CD1c-positive myeloid dendritic cell (primary cell): ENCODE results near the gene ATL3.
A peak's percentile ranks its signal among the peaks of the same experiment; 100 is the strongest.
"Not testable (repeated sequence)": the region's sequence is repeated elsewhere in the genome, so short reads cannot be mapped to it uniquely, and the experiment has no call there.

Experiments
- DNase-seq: peaks from one replicate; pipeline ENCODE4 v3.0.0-alpha.2; 2016; ENCODE audit errors: extremely low spot score

ATL3 gene

DNA sequence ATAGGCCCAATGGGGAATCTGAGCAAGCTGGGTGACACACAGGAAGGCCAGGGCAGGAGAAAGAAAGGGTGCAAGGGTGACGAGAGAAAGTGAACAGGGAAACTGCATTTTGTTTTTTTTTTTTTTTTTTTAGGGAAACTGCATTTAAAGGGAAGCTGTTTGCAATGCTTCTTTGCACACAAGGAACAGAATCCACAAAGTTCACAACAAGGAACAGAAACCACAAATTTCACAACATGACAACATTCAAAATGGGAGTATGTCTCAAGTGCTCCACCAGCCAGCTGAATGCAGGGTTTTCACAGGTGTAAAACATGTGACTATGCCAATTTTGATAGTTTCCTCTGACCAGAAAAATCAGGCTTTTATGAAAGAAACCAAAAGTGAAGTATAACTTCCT lies 50.1 kb downstream of the ATL3 start:
- peak; percentile 95 for DNase-seq

DNA sequence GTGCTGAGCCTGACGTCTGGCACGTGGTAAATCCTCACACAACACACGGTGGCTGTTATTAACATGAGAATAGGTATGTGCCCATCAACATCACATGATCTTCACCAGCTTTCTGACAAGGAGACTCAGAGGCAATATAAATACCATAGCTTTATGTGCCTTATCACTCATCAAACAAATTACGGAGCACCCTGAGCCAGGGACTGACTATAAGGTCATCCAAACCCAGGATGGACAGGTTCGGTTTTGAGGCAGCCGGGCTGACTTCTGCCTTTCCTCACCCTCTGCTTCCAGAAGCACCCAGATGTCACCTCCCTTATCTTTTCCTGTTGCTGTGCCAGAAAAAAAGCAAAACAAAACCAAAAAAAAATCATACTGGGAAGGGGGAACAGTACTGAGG lies 51.2 kb downstream of the ATL3 start:
- peak; percentile 47 for DNase-seq

DNA sequence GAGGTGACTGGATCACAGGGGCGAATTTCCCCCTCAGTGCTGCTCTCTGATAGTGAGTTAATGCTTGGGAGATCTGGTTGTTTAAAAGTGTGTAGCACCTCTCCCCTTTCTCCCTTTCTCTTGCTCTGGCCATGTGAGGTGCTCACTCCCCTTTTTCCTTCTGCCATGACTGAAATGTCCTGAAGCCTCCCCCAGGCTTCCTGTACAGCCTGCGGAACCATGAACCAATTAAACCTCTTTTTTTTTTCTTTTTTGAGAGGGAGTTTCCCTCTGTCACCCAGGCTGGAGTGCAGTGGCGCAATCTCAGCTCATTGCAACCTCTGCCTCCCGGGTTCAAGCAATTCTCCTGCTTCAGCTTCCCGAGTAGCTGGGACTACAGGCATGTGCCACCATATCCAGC lies 53.5 kb downstream of the ATL3 start:
- peak; percentile 35 for DNase-seq

DNA sequence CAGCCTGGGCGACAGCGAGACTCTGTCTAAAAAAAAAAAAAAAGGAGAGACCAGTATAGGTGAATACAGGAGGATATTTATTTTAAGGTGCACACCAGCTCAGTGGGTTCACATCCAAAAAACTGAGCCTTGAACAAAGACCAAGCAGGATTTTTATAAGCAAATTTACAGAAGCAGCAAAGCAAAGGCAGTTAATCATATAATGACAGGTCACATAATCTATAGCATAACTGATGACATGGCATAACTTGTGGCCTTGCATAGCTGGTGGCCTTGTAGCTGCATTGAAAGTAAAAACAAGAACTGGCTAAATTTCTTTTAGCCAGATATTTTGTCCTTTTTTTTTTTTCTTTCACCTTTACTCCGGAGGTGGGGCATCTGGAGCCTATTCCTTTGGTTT lies 54.2 kb downstream of the ATL3 start:
- DNase-seq = no peak

DNA sequence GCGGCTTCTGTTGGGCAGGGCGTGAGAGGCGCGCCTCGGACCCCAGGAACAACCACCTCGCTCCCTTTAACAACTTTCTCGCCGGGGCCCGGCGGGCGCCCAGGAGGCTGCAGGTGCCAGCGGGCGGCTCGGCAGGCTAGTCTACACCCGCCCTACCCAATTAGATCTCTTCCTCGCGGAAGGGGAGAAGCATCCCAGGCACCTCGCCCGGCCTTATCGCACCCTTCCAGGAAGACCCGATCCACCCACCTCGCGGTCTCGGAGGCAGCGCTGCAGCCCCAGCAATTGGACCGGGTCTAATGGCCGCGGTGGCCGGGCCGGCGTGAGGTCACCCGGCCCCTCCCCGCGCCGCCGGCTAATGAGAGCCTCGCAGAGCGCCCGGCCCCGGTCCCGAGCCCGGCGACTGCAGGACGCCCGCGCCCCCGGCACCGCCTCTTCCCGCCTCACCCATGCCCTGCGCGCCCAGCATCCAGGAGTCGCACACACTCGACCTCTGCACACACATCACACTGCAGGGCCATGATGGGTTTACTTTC lies 57.0 kb downstream of the ATL3 start, which contains the start of gene PLAAT3:
TSS of gene PLAAT3 (minus strand) at position 298 of the 536 bp plus-strand sequence. CDS start 419 bp downstream, outside the sequence.
- peak; percentile 69 for DNase-seq

DNA sequence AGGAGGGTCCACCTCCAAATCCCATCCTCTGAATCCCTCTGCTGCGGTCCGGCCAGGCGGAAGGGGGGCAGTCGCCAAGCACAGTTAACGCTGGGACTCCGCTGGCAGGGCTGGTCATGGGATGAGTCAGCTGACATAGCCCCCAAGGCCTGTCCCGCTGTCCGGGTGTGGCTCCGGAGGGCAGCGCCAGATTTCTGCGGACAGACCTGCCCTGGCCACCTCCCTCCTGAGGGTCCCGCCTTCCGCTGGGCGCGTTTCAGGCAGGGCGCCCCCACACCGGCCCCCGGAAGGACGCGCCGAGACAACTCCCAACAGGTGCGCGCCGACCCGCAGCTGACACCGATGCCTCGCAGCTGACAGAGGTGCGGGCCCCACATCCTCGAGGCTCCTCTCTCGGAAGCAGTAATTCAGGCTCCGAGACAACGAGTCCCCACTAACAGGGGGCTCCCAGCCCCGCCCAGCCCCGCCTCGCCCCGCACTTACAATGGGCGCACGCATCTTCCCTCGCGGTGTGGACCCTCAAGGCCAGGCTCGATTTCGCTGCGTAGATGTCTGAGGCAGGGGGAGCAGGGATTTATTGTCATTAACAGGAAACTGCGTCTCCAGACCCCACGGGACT lies 57.5 kb downstream of the ATL3 start:
- DNase-seq = no peak

DNA sequence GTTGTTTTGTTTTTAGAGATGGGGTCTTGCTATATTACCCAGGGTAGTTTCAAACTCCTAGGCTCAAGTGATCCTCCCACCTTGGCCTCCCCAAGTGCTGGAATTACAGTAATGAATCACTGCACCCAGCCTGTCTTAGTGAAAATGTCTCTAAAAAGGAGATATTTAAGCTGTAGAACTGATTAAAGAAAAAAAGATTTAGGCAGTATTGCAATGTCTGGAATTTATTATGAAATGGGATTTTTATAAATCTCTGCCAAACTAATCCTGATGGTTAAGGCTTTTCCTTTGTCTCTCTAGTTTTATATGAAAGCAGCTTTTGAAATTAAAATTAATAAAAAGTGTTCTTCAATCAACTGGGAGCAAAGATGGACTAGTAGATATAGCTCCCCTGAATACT lies 59.0 kb downstream of the ATL3 start:
- DNase-seq = no peak

DNA sequence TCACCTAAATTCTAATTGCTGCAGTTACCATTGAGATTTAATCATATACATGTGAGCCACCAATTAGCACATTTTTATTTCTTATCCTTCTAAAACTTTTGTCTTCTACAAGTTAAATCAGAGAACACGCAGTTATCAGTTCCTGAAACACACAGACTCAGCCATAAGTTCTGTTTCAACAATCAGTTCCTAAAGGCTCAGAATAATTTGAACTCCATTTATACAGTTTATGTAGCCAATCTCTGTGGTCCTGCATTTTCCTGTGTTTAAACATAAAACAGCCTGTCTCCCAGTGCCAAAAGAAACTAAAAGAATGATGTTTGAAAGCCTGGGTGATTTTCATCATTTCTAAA lies 59.8 kb downstream of the ATL3 start:
- no peak for DNase-seq

DNA sequence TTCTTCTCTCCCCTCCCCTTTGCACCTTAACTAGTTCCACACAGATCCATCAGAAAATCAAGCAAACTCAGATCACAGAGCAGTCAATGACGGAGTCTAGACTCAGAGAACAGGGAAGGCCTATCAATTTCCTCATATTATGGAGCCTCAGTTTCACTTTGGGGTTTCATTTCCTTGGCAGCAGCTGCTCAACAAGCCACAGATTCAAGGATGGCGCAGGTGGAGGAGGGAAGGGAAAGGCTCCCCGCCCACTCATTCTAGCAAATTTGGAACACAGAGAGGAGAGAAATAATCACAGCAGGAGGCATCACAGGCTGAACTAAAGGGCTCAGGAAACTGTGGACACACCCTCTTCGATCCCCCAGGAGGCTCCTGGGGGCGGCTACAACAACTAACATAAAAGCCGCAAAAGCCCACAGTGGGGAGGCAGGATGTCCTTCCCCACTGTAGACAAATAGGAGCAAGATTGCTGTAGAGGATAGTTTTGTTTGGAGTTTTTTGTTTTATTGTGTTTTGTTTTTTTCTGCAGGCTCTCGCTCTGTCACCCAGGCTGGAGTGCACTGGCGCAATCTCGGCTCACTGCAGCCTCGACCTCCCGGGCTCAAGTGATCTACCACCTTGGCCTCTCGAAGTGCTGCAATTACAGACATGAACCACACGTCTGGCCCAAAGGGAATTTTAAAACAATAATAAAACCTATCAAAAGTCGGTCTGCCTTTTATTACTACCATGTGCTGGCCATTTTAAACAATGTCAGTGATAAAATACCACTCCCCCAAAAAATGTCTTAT lies 60.4 kb downstream of the ATL3 start:
- peak; percentile 81 for DNase-seq

DNA sequence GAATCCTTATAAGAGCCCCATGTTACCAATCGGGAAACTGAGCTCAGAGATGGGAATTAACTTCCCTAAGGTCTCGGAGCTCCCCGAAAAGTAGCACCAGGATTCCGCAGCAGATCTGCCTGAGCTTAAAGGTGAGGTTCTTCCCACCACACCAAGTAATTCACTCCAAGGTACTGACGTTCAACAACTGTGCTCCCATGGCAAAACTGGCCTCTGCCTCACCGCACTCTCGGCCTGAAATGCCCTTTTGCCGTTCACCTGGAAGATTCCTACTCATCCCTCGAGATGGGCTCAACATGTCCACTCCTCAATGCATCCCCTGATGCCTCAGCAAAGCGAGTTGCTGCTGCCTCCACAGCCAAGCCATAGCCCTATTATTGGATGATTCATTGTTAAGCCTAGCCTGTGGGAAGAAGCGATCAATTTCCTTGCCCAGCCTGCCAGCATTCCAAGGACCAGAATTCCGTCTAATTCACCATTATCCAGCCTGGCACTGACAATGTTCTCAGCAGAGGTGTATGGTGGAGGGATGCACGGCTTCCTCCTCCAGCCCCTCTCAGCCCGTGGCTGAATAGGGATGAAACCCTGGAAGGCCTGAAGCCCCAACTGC lies 61.1 kb downstream of the ATL3 start:
- no peak for DNase-seq

DNA sequence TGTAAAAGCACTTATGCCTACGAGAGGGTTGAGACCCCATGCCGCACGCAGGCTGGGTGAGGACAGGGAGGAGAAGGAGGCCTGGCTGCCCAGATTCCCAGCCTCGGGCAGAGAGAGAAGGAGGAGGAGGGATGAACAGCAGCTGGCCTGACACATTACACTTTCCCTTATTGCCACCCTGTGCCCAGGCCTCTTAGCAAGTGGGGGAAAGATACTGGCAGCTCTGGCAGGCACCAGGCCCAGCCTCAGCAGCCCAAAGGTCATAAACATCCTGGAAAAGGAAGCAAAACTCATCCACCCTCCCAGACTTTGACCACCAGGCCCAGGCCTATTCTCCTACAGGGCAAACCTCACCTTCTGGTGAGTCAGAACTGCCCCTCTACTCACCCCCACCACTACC lies 61.6 kb downstream of the ATL3 start:
- DNase-seq = no peak

DNA sequence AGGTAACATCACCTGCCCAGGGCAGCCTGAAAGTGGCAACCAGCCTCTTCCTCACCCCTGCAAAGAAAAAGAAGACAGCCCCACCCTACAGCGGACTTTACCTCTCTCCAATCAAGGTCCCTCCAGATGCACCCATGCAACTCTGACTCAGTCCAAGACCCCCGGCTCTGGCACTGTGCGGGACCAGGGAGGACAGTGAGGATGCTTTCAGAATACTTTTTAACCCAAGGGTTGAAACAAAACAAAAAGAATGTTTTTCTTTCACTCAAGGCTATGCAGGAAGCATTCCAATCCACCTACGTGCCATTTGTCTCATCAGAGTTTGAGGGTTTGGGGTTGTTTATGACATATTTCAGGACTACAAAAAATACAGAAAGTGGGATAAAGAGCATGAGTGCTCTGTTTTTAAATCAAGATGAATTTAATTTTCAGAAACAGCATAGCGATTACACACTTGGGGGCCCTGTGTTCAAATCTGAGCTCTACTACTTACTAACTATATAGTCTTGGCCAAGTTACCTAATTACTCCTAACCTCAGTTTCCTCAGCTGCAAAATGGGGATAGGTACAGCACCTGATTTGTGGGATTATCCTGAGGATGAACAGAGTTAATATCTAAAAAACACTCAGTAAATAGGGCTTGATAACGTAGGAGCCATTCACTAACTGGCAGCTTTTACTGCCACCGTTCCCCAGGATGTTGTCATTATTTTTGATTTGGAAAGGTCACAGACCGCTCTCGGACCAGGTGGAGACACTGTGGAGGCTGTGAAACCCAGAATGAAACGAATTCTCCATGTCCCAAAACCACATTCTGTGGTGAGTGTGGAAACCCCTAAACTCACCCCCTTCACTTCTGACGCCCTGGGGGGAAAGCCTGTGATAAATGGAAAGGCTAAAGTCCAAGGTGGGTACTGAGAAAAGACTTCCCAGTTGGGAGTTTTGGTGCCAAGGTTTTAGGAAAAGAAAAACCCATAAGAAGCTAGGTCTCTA lies 62.5 kb downstream of the ATL3 start:
- DNase-seq = no peak

DNA sequence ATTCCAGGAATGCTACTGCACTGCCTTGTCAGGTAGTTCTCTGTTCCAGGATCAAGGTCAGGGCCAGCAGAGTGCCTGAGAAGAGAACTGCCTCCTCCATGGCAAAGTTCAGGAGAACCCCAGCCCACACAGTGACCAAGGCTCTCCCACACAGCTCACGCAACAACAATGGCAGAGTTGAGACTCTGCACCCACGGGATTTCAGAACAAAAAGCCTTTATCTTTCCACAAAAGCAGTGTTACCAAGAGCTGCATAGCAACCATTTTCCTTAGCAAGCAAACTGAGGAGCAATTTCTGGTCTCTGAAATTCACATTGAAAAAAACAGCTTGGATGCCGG lies 68.0 kb downstream of the ATL3 start:
- DNase-seq = peak; percentile 87

DNA sequence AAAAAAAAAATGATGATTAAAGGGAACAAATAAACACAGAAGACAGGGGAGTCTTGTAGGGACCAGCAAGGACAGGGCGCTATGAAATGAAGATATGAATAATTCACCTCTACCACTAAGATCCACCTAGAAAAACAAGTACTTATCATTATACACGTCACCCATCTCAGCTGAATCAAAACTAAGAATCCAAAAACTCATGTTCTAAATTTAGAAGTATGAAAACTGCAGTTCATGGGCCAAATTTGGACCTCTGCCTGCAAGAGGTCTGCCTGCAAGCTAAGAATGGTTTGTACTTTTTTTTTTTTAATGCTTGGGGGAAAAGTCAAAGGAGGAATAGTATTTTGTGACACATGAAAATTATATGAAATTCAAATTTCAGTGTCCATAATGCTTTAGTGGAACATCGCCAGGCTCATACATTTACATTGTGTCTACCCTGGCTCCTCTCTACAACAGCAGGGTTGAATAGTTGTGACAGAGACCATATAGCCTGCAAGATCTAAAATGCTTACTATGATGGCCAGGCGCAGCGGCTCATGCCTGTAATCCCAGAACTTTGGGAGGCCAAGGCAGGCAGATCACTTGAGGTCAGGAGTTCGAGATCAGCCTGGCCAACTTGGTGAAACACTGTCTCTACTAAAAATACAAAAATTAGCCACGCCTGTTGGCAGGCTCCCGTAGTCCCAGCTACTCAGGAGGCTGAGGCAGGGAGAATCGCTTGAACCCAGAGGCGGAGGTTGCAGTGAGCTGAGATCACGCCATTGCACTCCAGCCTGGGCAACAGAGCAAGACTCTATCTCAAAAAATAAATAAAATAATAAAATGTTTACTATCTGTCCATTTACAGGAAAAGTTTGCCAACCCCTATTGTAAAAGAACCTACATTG lies 68.6 kb downstream of the ATL3 start:
- not testable (repeated sequence) for DNase-seq

DNA sequence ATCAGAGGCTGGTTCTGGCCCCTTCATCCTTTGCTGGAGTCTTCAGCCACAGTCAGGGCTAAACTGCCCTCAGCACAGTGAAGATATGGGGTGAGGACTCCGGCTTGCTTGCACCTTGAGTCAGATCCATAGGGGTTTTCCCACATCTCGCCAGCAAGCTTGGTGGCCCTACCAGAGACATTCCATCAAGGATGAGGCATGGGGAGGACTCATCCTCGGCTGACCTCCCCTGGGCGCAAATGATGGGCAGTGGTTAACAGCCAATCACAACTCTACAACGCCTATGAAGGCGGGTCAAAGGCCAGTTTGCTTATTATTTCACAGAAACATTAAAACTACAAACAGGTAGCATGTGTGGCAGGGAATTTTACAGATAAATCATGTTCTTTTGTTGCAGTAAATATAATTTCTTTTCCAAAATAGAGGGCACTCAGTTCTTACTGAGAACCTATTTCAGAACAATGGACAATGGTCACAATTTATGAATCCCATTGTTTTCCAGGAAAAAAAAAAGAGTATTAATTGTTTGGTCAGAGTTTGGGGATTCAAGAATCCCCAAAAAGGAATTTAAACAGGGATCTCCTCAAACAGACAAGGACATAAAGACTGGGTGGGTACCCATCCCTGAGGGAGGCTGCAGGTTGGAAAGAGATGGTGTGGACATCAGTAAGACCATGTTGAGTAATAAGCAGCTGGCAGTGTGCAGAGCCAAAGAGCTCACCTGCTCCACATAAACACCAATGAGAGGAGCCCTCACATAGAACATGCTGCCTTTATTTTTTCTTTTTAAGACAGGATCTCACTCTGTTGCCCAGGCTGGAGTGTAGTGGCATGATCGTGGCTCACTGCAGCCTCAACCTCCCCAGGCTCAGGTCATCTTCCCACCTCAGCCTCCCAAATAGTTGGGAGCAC lies 71.7 kb downstream of the ATL3 start:
- no peak for DNase-seq

DNA sequence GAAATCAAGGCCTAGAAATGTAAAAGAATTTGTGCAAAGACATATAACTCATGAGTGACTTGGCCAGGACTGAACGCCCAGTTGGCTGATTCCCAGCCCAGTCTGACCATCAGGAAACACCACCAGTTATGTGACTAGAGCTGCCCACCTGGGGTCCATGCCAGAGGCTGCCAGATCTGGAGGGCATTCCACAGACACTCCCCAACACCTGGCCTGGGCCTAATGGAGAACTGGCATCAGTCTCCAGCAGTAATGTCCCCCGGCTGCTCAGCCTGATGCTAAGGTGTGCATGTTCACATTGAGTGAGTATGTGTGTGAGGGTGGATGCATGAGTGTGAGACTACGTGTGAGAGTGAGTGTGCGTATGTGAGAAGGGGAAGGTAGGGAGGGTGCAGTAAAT lies 72.6 kb downstream of the ATL3 start:
- DNase-seq = no peak

DNA sequence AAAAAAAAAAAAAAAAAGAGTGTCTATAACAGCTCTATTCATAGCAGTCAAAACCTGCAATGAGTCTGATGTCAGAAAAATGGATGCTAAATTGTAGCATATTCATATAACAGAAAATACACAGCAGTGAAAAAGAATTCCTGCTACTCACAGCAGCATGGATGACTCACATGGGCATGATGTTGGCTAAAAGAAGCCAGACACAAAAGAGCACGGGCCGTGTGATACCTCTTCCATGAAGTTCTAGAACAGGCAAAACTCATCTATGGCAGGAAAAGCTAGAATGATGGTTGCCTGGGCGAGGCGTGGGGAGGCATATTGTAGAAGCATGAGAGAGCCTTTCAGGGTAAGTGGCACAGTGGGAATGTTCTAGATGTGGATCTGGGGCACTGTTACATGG lies 75.9 kb downstream of the ATL3 start:
- no peak for DNase-seq

DNA sequence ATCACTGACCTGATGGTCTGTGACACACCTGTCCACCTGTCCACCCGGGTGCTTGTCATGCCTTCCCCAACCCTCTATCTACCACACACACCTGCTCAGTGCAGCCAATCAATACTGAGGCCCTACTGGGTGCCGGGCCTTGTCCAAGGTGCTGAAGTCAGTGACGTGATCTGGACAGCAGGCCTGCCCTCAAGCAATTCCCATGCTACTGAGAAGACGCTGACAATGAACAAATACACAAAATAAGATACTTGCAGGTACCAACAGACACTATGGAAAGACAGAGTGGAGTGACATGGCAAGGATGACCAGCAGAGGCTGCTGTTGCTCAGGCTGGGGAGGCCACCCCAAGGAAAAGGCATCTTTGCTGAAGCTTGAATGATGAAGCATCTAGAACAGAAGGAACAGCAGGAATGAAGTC lies 78.2 kb downstream of the ATL3 start:
- DNase-seq = peak; percentile 46

DNA sequence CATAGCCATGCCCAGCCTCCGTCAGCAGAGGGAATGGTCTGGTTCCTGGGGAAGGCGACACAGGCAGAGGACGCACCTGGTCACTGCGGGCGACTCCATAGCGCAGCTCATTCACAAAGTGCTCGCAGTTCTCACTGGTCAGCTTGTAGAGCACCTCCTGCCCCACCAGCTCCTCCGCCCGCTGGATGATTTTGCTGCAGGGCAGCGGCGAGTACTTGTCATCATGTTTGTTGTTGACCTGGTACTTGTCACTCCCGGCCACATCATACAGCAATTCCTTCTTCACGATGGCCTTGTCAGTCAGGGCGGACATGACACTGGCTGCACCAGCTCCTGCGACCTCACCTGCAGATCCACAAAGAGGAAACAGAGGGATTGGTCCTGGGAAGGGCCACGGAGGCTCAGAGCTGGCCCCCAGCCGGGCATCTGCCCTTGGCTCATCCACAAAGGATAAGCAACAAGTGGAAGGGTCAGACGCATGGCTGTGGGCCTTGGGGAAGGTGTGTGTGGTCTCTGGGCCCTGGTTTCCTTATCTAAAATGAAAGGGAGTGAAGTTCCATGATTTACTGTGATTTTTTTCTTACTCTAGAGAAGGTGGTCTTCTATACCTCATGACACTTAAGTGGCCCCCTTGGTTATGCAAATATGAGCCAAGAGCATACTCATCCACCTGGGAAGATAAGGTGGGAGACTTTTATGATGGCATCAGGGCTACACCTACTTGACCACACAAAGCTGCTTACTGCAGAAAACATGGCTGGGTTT lies 81.0 kb downstream of the ATL3 start:
- no peak for DNase-seq
